ENCODE results near the gene DDX47. TPM values are rescaled to one million over a fixed set of nuclear protein-coding genes. Genes with fewer than 3 reads are reported as not detected.
"Not testable (repeated sequence)": the region's sequence is repeated elsewhere in the genome, so short reads cannot be mapped to it uniquely, and the experiment has no call there.

Gene DDX47
- total RNA-seq, 1 donor from 2014 or later, result 45.1 TPM

DNA sequence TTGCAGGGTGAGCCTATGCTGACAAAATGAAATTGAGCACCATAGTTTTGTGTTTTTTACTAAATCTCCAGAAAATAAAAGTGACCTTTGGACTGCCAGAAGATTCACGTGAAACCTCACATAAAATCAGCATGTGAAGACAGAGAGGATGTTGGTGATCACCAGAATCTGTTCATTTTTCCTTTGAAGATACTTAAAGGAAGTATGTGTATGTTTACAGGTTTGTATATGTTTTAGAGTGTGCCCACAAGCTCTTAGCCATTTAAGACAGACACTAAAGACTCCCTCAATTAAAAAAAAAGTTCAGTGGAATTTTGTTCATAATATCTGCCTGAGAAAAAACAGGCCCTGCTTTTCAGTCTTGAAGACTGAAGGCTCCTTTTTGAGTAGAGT is 25.9 kb downstream of the DDX47 start:
- Histone ChIP-seq H3K27ac (no peak overlapping the region), H3K27me3 (ENCODE audit: low read depth) (no peaks in the 10 kb centered on the region), H3K9me3 (no peaks in the 10 kb centered on the region), H3K4me3 (no peak overlapping the region), H3K36me3 (peaks cover 8% of the 10 kb centered on the region), H3K4me1 (no peaks in the 10 kb centered on the region)
- DNase-seq (no peak), ATAC-seq (no peak)
- TF ChIP-seq, protein P1, sequence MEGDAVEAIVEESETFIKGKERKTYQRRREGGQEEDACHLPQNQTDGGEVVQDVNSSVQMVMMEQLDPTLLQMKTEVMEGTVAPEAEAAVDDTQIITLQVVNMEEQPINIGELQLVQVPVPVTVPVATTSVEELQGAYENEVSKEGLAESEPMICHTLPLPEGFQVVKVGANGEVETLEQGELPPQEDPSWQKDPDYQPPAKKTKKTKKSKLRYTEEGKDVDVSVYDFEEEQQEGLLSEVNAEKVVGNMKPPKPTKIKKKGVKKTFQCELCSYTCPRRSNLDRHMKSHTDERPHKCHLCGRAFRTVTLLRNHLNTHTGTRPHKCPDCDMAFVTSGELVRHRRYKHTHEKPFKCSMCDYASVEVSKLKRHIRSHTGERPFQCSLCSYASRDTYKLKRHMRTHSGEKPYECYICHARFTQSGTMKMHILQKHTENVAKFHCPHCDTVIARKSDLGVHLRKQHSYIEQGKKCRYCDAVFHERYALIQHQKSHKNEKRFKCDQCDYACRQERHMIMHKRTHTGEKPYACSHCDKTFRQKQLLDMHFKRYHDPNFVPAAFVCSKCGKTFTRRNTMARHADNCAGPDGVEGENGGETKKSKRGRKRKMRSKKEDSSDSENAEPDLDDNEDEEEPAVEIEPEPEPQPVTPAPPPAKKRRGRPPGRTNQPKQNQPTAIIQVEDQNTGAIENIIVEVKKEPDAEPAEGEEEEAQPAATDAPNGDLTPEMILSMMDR (IDR thresholded peaks at IDR 0.05), result no peak
- intact Hi-C loops (cut with DNase I), result no loop called here

DNA sequence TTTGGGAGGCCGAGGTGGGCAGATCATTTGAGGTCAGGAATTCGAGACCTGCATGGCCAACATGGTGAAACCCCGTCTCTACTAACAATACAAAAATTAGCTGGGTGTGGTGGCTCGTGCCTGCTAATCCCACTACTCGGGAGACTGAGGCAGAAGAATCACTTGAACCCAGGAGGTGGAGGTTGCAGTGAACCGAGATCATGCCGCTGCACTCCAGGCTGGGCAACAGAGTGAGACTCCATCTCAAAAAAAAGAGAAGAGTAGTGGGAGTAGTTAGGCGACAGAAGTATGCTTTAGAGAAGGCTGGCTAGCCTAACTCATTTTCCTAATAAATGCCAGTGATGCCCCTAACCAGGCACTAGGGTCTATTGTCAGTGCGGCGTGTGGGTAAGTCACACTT is 26.3 kb downstream of the DDX47 start:
- ATAC-seq; H3K27me3 ChIP-seq (ENCODE audit: low read depth); H3K4me1 ChIP-seq; H3K4me3 ChIP-seq; H3K27ac ChIP-seq; DNase-seq; H3K9me3 ChIP-seq; H3K36me3 ChIP-seq; intact Hi-C loops (cut with DNase I): not testable (repeated sequence)

DNA sequence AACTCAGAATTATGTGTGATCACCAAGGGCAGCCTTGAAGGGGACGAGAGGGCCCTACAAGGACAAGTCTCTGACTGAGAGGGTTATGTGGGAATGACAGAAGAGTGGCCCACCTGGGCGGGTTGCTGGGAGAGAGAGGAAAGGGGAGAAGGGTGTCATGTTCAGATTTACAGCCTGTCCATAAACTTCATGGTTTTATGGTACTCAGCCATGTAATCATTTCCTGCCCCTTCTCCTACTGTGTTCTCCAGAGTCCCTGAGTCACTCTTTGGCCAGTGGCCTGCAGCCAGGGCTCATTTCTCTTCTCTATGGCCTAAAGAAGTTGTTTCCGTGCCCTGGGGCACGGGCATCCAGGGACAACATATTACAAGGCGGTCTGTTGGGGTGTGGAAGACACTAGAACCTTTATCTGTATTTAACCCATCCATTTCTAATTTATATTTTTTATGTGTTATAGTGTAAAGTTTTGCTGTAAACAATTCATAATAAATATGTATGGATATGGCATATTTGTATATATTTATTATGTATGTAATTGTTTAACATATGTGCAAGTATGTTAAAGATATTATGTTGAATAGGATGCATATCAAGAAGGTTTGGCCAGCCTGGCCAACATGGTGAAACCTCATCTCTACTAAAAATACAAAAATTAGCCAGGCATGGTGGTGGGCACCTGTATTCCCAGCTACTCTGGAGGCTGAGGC is 26.9 kb downstream of the DDX47 start:
- Histone ChIP-seq H3K4me1 (no peaks in the 10 kb centered on the region), H3K27me3 (ENCODE audit: low read depth) (no peaks in the 10 kb centered on the region), H3K36me3 (peaks cover 5% of the 10 kb centered on the region), H3K4me3 (no peak overlapping the region), H3K27ac (no peak overlapping the region), H3K9me3 (no peaks in the 10 kb centered on the region)
- ATAC-seq, result no peak
- DNase-seq, result no peak
- intact Hi-C loops (cut with DNase I), result no loop called here
- TF ChIP-seq, protein P1 (IDR thresholded peaks at IDR 0.05), result no peak

DNA sequence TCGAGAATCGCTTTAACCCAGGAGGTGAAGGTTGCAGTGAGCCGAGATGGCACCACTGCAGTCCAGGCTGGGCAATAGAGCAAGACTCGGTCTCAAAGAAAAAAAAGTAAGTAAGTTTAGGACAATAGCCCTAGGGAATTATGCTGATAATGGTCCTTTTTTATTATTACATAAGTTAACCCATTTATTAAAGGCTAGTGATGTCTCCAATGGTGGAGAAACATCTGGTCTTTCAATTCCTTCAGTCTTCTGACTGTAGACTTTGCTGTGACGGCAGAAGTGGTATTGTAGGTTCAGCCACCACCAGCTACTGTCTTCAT is 27.4 kb downstream of the DDX47 start:
- Histone ChIP-seq H3K27ac (no peak overlapping the region), H3K27me3 (ENCODE audit: low read depth) (no peaks in the 10 kb centered on the region), H3K4me1 (no peaks in the 10 kb centered on the region), H3K4me3 (no peak overlapping the region), H3K9me3 (no peaks in the 10 kb centered on the region), H3K36me3 (peaks cover 1% of the 10 kb centered on the region)
- TF ChIP-seq, protein P1 (IDR thresholded peaks at IDR 0.05), result no peak
- intact Hi-C loops (cut with DNase I), result no loop called here
- DNase-seq, result no peak
- ATAC-seq, result no peak

DNA sequence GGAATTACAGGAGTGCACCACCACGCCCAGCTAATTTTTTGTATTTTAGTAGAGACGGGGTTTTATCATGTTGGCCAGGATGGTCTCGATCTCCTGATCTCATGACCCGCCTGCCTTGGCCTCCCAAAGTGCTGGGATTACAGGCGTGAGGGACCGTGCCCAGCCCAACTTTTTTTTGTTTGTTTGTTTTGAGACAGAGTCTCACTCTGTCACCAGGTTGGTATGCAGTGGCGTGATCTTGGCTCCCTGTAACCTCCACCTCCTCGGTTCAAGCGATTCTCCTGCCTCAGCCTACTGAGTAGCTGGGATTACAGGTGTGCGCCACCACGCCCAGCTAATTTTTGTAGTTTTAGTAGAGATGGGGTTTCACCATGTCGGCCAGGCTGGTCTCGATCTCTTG is 28.3 kb downstream of the DDX47 start:
- DNase-seq; H3K27ac ChIP-seq; H3K4me3 ChIP-seq; intact Hi-C loops (cut with DNase I); H3K36me3 ChIP-seq; H3K9me3 ChIP-seq; H3K27me3 ChIP-seq (ENCODE audit: low read depth); H3K4me1 ChIP-seq; ATAC-seq: not testable (repeated sequence)

DNA sequence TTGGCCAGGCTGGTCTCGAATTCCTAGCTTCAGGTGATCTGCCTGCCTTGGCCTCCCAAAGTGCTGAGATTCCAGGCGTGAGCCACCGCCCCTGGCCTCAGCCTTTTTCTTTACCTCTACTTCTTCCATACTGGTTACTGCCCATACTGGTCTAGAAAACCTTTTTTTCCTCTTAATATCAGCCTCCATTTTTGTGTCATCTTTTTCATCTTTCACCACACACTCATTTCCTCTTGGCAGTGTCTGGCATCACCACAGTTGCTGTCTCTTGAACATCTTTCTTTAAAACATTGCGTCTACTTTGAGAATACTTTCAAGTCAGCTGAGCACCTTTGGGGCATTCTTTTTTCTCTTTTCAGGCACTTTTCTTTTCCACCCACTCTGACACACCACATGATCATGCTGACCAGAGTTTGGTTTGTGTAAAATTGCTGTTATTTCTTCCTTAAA is 32.7 kb downstream of the DDX47 start:
- DNase-seq (no peak), ATAC-seq (no peak)
- TF ChIP-seq, protein P1 (IDR thresholded peaks at IDR 0.05), result no peak
- Histone ChIP-seq H3K9me3 (no peaks in the 10 kb centered on the region), H3K36me3 (no peaks in the 10 kb centered on the region), H3K4me1 (no peaks in the 10 kb centered on the region), H3K27me3 (ENCODE audit: low read depth) (no peaks in the 10 kb centered on the region), H3K4me3 (no peak overlapping the region), H3K27ac (no peak overlapping the region)
- intact Hi-C loops (cut with DNase I), result no loop called here

DNA sequence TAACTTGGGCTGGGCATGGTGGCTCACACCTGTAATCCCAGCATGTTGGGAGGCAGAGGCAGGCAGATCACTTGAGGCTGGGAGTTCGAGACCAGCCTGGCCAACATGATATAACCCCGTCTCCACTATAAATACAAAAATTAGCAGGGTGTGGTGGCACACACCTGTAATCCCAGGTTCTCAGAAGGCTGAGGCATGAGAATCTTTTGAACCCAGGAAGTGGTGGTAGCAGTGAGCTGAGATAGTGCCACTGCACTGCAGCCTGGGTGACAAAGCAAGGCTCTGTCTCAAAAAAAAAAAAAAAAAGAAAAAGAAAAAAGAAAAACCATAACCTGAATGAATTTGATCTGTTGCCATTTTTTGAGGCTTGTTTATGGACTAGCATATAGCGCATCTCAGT is 33.6 kb downstream of the DDX47 start:
- intact Hi-C loops (cut with DNase I); DNase-seq; H3K9me3 ChIP-seq; ATAC-seq; H3K4me1 ChIP-seq; H3K27ac ChIP-seq; H3K4me3 ChIP-seq; H3K27me3 ChIP-seq (ENCODE audit: low read depth); H3K36me3 ChIP-seq: not testable (repeated sequence)

All from lower lobe of right lung (tissue), 2 donors.